Measurements from ENCODE around the gene TEAD4. TPM values are rescaled to one million over a fixed set of nuclear protein-coding genes. Genes with fewer than 3 reads are reported as not detected.

TEAD4 gene
- total RNA-seq, 1 donor from 2014 or later = 10.8 TPM

- Mint-ChIP-seq H3K27me3 (no peaks in the 10 kb centered on the region), H3K36me3 (peaks cover 36% of the 10 kb centered on the region), H3K9me3 (no peaks in the 10 kb centered on the region), H3K27ac (no peak overlapping the region), H3K4me3 (no peak overlapping the region), H3K4me1 (ENCODE audit: unreplicated experiment) (no peaks in the 10 kb centered on the region)
- DNase-seq (ENCODE audit: extremely low spot score, unreplicated experiment) = no peak
- no peak for TF ChIP-seq CTCF (conservative IDR thresholded peaks at IDR 0.05)
These were observed 22.9 kb upstream of the TEAD4 start for GRCh38 chr12:2936301-2936700.

- no peak overlapping the region for H3K27ac Mint-ChIP-seq
- no peak for TF ChIP-seq CTCF (conservative IDR thresholded peaks at IDR 0.05)
- H3K4me1 Mint-ChIP-seq (ENCODE audit: unreplicated experiment) = no peaks in the 10 kb centered on the region
- H3K36me3 Mint-ChIP-seq = peaks cover 34% of the 10 kb centered on the region
- H3K9me3 Mint-ChIP-seq = no peaks in the 10 kb centered on the region
- DNase-seq (ENCODE audit: extremely low spot score, unreplicated experiment) = no peak
- H3K4me3 Mint-ChIP-seq = no peak overlapping the region
- no peaks in the 10 kb centered on the region for H3K27me3 Mint-ChIP-seq
These were observed 21.7 kb upstream of the TEAD4 start for GRCh38 chr12:2937500-2937899.

- H3K4me1 Mint-ChIP-seq (ENCODE audit: unreplicated experiment) = peaks cover 4% of the 10 kb centered on the region
- H3K4me3 Mint-ChIP-seq = no peak overlapping the region
- H3K36me3 Mint-ChIP-seq = peaks cover 32% of the 10 kb centered on the region
- H3K9me3 Mint-ChIP-seq = no peaks in the 10 kb centered on the region
- TF ChIP-seq CTCF (conservative IDR thresholded peaks at IDR 0.05) = no peak
- no peak overlapping the region for H3K27ac Mint-ChIP-seq
- DNase-seq (ENCODE audit: extremely low spot score, unreplicated experiment) = no peak
- no peaks in the 10 kb centered on the region for H3K27me3 Mint-ChIP-seq
These were observed 20.0 kb upstream of the TEAD4 start for GRCh38 chr12:2939191-2939590.

- no peak for DNase-seq (ENCODE audit: extremely low spot score, unreplicated experiment)
- H3K4me1 Mint-ChIP-seq (ENCODE audit: unreplicated experiment) = peaks cover 4% of the 10 kb centered on the region
- no peaks in the 10 kb centered on the region for H3K27me3 Mint-ChIP-seq
- no peaks in the 10 kb centered on the region for H3K9me3 Mint-ChIP-seq
- H3K4me3 Mint-ChIP-seq = no peak overlapping the region
- no peak for TF ChIP-seq CTCF (conservative IDR thresholded peaks at IDR 0.05)
- H3K27ac Mint-ChIP-seq = no peak overlapping the region
- H3K36me3 Mint-ChIP-seq = peaks cover 18% of the 10 kb centered on the region
These were observed 18.6 kb upstream of the TEAD4 start for GRCh38 chr12:2940564-2940963.

- Mint-ChIP-seq H3K4me3 (no peak overlapping the region), H3K36me3 (peaks cover 18% of the 10 kb centered on the region)
- DNase-seq (ENCODE audit: extremely low spot score, unreplicated experiment) = no peak
These were observed 17.7 kb upstream of the TEAD4 start for GRCh38 chr12:2941524-2941923.

More at GRCh38 chr12:2941524-2941923, 17.7 kb upstream of the TEAD4 start:
- peaks cover 4% of the 10 kb centered on the region for H3K4me1 Mint-ChIP-seq (ENCODE audit: unreplicated experiment)
- no peak for TF ChIP-seq CTCF (conservative IDR thresholded peaks at IDR 0.05)
- no peaks in the 10 kb centered on the region for H3K27me3 Mint-ChIP-seq
- no peak overlapping the region for H3K27ac Mint-ChIP-seq
- no peaks in the 10 kb centered on the region for H3K9me3 Mint-ChIP-seq
